Endothelial cell of umbilical vein (primary cell): ENCODE measurements around the gene ARL10. TPM values are rescaled to one million over a fixed set of nuclear protein-coding genes. Genes with fewer than 3 reads are reported as not detected.

Experiments used
- BruUV-seq: library from RNA; stranded (reverse); fragments of 400-500 nt; replicated peaks from 2 replicates; lab custom pipeline; 2021; lab: Mats Ljungman, UMichigan
- CTCF ChIA-PET: fragments of 300-600, 350-600 bp; sonication (Branson Sonifier 250); formaldehyde crosslinking; loops from one replicate; lab custom pipeline; 2021; ENCODE audit warnings: antibody characterized with exemption, inconsistent platforms; lab: Charles Lee
- POLR2A ChIA-PET: fragments of 300-600, 350-600 bp; sonication (Branson Sonifier 250); formaldehyde crosslinking; loops from one replicate; lab custom pipeline; 2021; ENCODE audit warnings: antibody characterized with exemption, inconsistent platforms; lab: Charles Lee
- DNase-seq: peaks from one replicate; pipeline ENCODE4 v3.0.0-alpha.2; 2011; ENCODE audit warnings: low read depth, low spot score
- FAIRE-seq: peaks from 2 replicates; lab custom pipeline; 2011; peaks lifted over from hg19 to GRCh38; lab: Jason Lieb, UNC
- H2AFZ ChIP-seq: 2 replicates; pipeline ENCODE4 v1.6.0; 2012; ENCODE audit warnings: low read depth, low read length, control low read depth, inconsistent platforms
- H3K27ac ChIP-seq: 2 replicates; pipeline ENCODE4 v1.5.1; 2011; ENCODE audit warnings: low read depth, mild to moderate bottlenecking, control low read depth, low read length, moderate library complexity; ENCODE audit not compliant: insufficient read depth
- H3K27me3 ChIP-seq, 2 experiments: 2 replicates each; pipeline versions ENCODE4 v1.6.0 to v1.6.1; 2011; ENCODE audit warnings: low read length in 2 of 2, mixed read lengths in 1 of 2; ENCODE audit not compliant: control insufficient read depth in 2 of 2, insufficient read depth in 2 of 2
- H3K36me3 ChIP-seq, 2 experiments: 2 replicates in 1 of 2; 3 replicates in 1 of 2; pipeline ENCODE4 v1.5.1; 2011; ENCODE audit warnings: low read length in 2 of 2, mild to moderate bottlenecking in 1 of 2, moderate library complexity in 1 of 2; ENCODE audit not compliant: control insufficient read depth in 2 of 2, insufficient read depth in 2 of 2; ENCODE audit errors: extremely low read depth in 1 of 2
- H3K4me1 ChIP-seq: 3 replicates; pipeline ENCODE4 v1.5.1; 2011; ENCODE audit warnings: mild to moderate bottlenecking, low read length; ENCODE audit not compliant: control insufficient read depth, insufficient read depth; ENCODE audit errors: extremely low read depth
- H3K4me2 ChIP-seq: 2 replicates; pipeline ENCODE4 v1.6.1; 2011; ENCODE audit warnings: low read length, control low read depth, mixed read lengths; ENCODE audit not compliant: insufficient read depth
- H3K4me3 ChIP-seq, 3 experiments: fragments of 200-600 bp in 1 of 3; sonication (generic), shearing (Covaris generic) in 1 of 3; replicated peaks in 1 of 3; 2 replicates each; pipeline ENCODE4 v1.5.1; 2011 to 2016; ENCODE audit warnings: control low read depth in 3 of 3, low read length in 3 of 3, mild to moderate bottlenecking in 2 of 3, inconsistent platforms in 1 of 3, low read depth in 1 of 3, moderate library complexity in 1 of 3; ENCODE audit not compliant: insufficient read depth in 1 of 3
- H3K79me2 ChIP-seq: 2 replicates; pipeline ENCODE4 v1.6.0; 2012; ENCODE audit warnings: low read length, inconsistent platforms; ENCODE audit not compliant: control insufficient read depth, insufficient read depth
- H3K9ac ChIP-seq: replicated peaks from 2 replicates; pipeline ENCODE3; 2011; ENCODE audit warnings: low read length, control low read depth; ENCODE audit not compliant: insufficient read depth; ENCODE audit errors: extremely low read depth
- H3K9me1 ChIP-seq: replicated peaks from 3 replicates; pipeline ENCODE4 v1.6.0; 2011; ENCODE audit warnings: mild to moderate bottlenecking, low read length; ENCODE audit not compliant: control insufficient read depth, insufficient read depth; ENCODE audit errors: extremely low read depth
- H3K9me3 ChIP-seq: replicated peaks from 2 replicates; pipeline ENCODE4 v1.5.1; 2012; ENCODE audit warnings: low read length, inconsistent platforms; ENCODE audit not compliant: control insufficient read depth, insufficient read depth
- H4K20me1 ChIP-seq: replicated peaks from 2 replicates; pipeline ENCODE3; 2011; ENCODE audit warnings: mild to moderate bottlenecking, low read length; ENCODE audit not compliant: control insufficient read depth, insufficient read depth; ENCODE audit errors: extremely low read depth
- CTCF ChIP-seq, 2 donors: IDR thresholded peaks; 1 replicate in 1 of 2; 2 replicates in 1 of 2; pipeline ENCODE4 v1.5.1; 2011; ENCODE audit warnings: low read length in 2 of 2, mild to moderate bottlenecking in 2 of 2, moderate library complexity in 2 of 2, control low read depth in 1 of 2, inconsistent platforms in 1 of 2, low read depth in 1 of 2; ENCODE audit not compliant: insufficient read depth in 1 of 2; ENCODE audit errors: extremely low read depth in 1 of 2
- EZH2 ChIP-seq: IDR thresholded peaks from 2 replicates; pipeline ENCODE4 v1.6.1; 2012; ENCODE audit warnings: borderline replicate concordance, low read depth, mild to moderate bottlenecking, moderate library complexity, low read length, inconsistent platforms; ENCODE audit not compliant: severe bottlenecking
- FOS ChIP-seq: IDR thresholded peaks from 2 replicates; pipeline ENCODE4 v1.6.1; 2011; ENCODE audit warnings: mild to moderate bottlenecking, low read length, moderate library complexity, borderline replicate concordance; ENCODE audit not compliant: insufficient read depth
- GATA2 ChIP-seq: IDR thresholded peaks from 2 replicates; pipeline ENCODE4 v1.7.0; 2011; ENCODE audit warnings: low read depth, mild to moderate bottlenecking, moderate library complexity, mixed read lengths, low read length; ENCODE audit not compliant: insufficient read length, insufficient read depth
- JUN ChIP-seq: IDR thresholded peaks from 2 replicates; pipeline ENCODE4 v1.6.1; 2011; ENCODE audit warnings: borderline replicate concordance, low read depth; ENCODE audit not compliant: insufficient read length, insufficient read depth
- MAX ChIP-seq: IDR thresholded peaks from 2 replicates; pipeline ENCODE4 v1.6.1; 2011; ENCODE audit not compliant: insufficient read depth, insufficient read length
- MYC ChIP-seq: IDR thresholded peaks from one replicate; pipeline ENCODE4 v1.6.1; 2011; ENCODE audit warnings: mild to moderate bottlenecking, low read depth, low read length
- POLR2A ChIP-seq: IDR thresholded peaks from 2 replicates; pipeline ENCODE4 v1.6.1; 2012; ENCODE audit warnings: low read depth, mild to moderate bottlenecking, control low read depth, low read length
- POLR2AphosphoS5 ChIP-seq: IDR thresholded peaks from 2 replicates; pipeline ENCODE4 v1.6.1; 2012; ENCODE audit warnings: low read depth, mild to moderate bottlenecking, control low read depth, low read length, moderate library complexity; ENCODE audit not compliant: insufficient read depth
- dilution Hi-C: fragments of 300-500 bp; cut with MboI; formaldehyde crosslinking; loops from one replicate; pipeline ENCODE4 v1.15.0; 2019; ENCODE audit warnings: low sequenced_read_pairs; ENCODE audit not compliant: extremely low pct_ligation_motif_present
- intact Hi-C: fragments of 100-400 bp; cut with micrococcal nuclease; formaldehyde crosslinking; loops from one replicate; pipeline ENCODE4 v1.10.0; 2022
- polyA plus RNA-seq, 4 experiments: library from polyadenylated mRNA; depleted of rRNA in 3 of 4; stranded (reverse) in 3 of 4; unstranded in 1 of 4; fragments of >200 nt; gene quantifications; 2 replicates each; pipeline versions ENCODE4 v1.2.1 to v1.2.3, GENCODE V29; 2011 to 2012; ENCODE audit warnings: missing spikeins in 1 of 4
- total RNA-seq: library from RNA; stranded (reverse); gene quantifications from 2 replicates; pipeline ENCODE4 v1.2.3, GENCODE V29; 2021

The ARL10 gene
- total and polyA plus RNA-seq, 2 donors (not counting 3 experiments of a cell fraction or from before 2014, with no cell fraction given): 7.7 to 20.7 TPM

GRCh38 chr5:176382721-176383120 is 17.4 kb downstream of the ARL10 start:
- no peaks in the 10 kb centered on the region for H3K27me3 ChIP-seq
- no peak overlapping the region for H3K4me2 ChIP-seq
- ChIA-PET POLR2A (no interaction called here), CTCF (no interaction called here)
- H3K4me1 ChIP-seq: peaks cover 11% of the 10 kb centered on the region
- BruUV-seq: no TSS peak
- H2AFZ ChIP-seq: no peak overlapping the region
- DNase-seq (no peak), FAIRE-seq (no peak)
- no peaks in the 10 kb centered on the region for H3K9me3 ChIP-seq
- H4K20me1 ChIP-seq: no peaks in the 10 kb centered on the region
- TF ChIP-seq GATA2: no peak
- no peak for TF ChIP-seq FOS
- TF ChIP-seq MYC: no peak
- TF ChIP-seq CTCF (IDR thresholded peaks at IDR 0.05; ENCODE audit: extremely low read depth in 1 of 2, insufficient read depth in 1 of 2, low read depth in 1 of 2, low read length in 2 of 2): no peak
- TF ChIP-seq EZH2: no peak
- no peak for TF ChIP-seq POLR2A
- TF ChIP-seq POLR2AphosphoS5: no peak
- TF ChIP-seq MAX: no peak
- TF ChIP-seq JUN: no peak
- no peak overlapping the region for H3K9ac ChIP-seq
- peaks cover 28% of the 10 kb centered on the region for H3K79me2 ChIP-seq
- dilution Hi-C loops: no loop called here
- H3K4me3 ChIP-seq: no peak overlapping the region
- intact Hi-C loops: loop anchor here (10.0 kb wide), 1 partner anchor 1212 kb away; the partner anchor contains the start of gene TMED9
- peaks cover 12 to 23% of the 10 kb centered on the region in 2 experiments for H3K36me3 ChIP-seq
- H3K9me1 ChIP-seq: no peaks in the 10 kb centered on the region
- no peak overlapping the region for H3K27ac ChIP-seq
